Loucy (cell line): ENCODE data around the gene IFI35.

Experiments used
- EZH2phosphoT487 ChIP-seq: fragments of 200-600 bp; IDR thresholded peaks from 2 replicates; pipeline ENCODE4 v1.6.1; 2018; ENCODE audit warnings: antibody characterized with exemption, mild to moderate bottlenecking, moderate library complexity, borderline replicate concordance
- TF ChIP-seq, protein P1 (sequence below): fragments of 200-600 bp; sonication (generic); conservative IDR thresholded peaks from 2 replicates; pipeline ENCODE4 v1.5.1; 2014; ENCODE audit warnings: mild to moderate bottlenecking, antibody characterized with exemption, low read length

DNA sequence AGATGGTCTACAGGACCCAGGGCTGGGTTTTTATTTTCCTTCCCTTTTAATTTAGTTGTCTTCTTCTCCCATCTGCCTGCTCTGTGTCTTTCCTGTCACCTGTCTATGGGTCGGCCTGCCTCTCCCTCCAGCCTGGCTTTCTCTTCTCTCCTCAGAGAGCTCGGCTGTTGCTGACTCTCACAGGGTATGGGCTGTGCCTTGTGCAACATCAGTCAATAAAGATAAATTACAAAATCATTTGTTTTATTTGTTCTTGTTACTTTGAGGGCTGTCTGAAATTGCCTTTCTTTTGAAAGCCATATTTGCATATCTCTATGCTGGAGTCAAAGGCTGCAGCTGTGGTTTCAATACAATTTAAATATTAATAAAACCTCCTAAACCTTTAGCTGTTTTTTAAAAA lies 34.1 kb downstream of the IFI35 start:
- TF ChIP-seq, protein P1, sequence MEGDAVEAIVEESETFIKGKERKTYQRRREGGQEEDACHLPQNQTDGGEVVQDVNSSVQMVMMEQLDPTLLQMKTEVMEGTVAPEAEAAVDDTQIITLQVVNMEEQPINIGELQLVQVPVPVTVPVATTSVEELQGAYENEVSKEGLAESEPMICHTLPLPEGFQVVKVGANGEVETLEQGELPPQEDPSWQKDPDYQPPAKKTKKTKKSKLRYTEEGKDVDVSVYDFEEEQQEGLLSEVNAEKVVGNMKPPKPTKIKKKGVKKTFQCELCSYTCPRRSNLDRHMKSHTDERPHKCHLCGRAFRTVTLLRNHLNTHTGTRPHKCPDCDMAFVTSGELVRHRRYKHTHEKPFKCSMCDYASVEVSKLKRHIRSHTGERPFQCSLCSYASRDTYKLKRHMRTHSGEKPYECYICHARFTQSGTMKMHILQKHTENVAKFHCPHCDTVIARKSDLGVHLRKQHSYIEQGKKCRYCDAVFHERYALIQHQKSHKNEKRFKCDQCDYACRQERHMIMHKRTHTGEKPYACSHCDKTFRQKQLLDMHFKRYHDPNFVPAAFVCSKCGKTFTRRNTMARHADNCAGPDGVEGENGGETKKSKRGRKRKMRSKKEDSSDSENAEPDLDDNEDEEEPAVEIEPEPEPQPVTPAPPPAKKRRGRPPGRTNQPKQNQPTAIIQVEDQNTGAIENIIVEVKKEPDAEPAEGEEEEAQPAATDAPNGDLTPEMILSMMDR: no peak
- no peak for TF ChIP-seq EZH2phosphoT487
